ENCODE measurements around the gene COP1.

DNA sequence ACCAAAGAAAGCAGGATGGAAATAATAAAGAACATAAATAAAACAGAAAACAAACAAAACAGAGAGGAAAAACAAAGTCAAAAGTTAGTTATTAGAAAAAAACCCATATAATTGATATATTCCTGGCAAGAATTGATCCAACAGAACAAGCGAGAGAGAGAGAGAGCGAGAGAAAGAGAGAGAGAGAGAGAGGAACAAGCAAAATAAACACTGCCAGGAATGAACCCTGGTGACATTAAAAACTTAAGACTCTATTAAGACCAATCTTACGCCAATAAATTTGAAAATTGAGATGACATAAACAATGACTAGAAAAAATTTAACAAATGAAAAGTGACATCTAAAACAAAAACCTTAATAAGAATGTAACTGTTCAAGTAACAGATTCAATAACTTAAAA lies 64.1 kb downstream of the COP1 start:
- no peak for TF ChIP-seq SP1 (IDR thresholded peaks at IDR 0.05; ENCODE audit: low read depth, low read length)
- no peak for TF ChIP-seq POLR2AphosphoS5 (IDR thresholded peaks at IDR 0.05; ENCODE audit: low read length)
- TF ChIP-seq, protein P1, sequence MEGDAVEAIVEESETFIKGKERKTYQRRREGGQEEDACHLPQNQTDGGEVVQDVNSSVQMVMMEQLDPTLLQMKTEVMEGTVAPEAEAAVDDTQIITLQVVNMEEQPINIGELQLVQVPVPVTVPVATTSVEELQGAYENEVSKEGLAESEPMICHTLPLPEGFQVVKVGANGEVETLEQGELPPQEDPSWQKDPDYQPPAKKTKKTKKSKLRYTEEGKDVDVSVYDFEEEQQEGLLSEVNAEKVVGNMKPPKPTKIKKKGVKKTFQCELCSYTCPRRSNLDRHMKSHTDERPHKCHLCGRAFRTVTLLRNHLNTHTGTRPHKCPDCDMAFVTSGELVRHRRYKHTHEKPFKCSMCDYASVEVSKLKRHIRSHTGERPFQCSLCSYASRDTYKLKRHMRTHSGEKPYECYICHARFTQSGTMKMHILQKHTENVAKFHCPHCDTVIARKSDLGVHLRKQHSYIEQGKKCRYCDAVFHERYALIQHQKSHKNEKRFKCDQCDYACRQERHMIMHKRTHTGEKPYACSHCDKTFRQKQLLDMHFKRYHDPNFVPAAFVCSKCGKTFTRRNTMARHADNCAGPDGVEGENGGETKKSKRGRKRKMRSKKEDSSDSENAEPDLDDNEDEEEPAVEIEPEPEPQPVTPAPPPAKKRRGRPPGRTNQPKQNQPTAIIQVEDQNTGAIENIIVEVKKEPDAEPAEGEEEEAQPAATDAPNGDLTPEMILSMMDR (IDR thresholded peaks at IDR 0.05 in 2 of 3, conservative IDR thresholded peaks at IDR 0.05 in 1 of 3; ENCODE audit: control insufficient read depth in 2 of 3, extremely low read depth in 1 of 3, insufficient read depth in 1 of 3, low read depth in 3 of 3, low read length in 3 of 3), result no peak
- no peak for TF ChIP-seq SMARCA5 (IDR thresholded peaks at IDR 0.05)
- no peak for TF ChIP-seq POLR2A (IDR thresholded peaks at IDR 0.05; ENCODE audit: low read depth, low read length)
